ENCODE measurements around the gene OLR1. TPM values are rescaled to one million over a fixed set of nuclear protein-coding genes. Genes with fewer than 3 reads are reported as not detected.
"Not testable (repeated sequence)": the region's sequence is repeated elsewhere in the genome, so short reads cannot be mapped to it uniquely, and the experiment has no call there.

The OLR1 gene
- total RNA-seq, 1 donor from 2014 or later: not detected

DNA sequence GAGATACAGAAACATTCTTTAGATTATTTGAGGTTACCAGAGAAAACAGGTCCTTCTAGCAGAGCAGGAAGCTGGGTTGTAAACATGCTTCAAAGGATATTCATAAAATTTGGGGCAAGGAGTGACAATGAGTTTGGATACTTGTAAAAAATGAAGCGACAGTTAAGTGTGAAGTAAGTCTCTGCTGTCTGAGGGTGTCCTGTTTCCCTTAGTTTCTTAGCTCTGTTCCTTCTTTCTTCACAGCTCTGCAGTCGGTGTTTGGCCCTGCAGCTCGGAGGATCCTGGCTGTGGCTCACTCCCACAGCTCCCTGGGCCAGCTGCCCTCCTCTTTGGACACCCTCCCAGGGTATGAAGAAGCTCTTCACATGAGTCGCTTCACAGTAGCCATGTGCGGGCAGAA lies 17.7 kb upstream of the OLR1 start:
- H3K27ac Mint-ChIP-seq: no peak overlapping the region
- peaks cover 4% of the 10 kb centered on the region for H3K27me3 Mint-ChIP-seq
- no peak for DNase-seq (ENCODE audit: low spot score, unreplicated experiment)
- H3K4me3 Mint-ChIP-seq (ENCODE audit: low read depth): no peak overlapping the region
- no peaks in the 10 kb centered on the region for H3K9me3 Mint-ChIP-seq (ENCODE audit: low read depth)
- no peaks in the 10 kb centered on the region for H3K4me1 Mint-ChIP-seq (ENCODE audit: low read depth)
- H3K36me3 Mint-ChIP-seq (ENCODE audit: insufficient read depth): no peaks in the 10 kb centered on the region
- no peak for TF ChIP-seq CTCF (IDR thresholded peaks at IDR 0.05; ENCODE audit: unreplicated experiment)

- H3K27me3 Mint-ChIP-seq; H3K4me1 Mint-ChIP-seq (ENCODE audit: low read depth); H3K9me3 Mint-ChIP-seq (ENCODE audit: low read depth); H3K36me3 Mint-ChIP-seq (ENCODE audit: insufficient read depth); H3K27ac Mint-ChIP-seq; DNase-seq (ENCODE audit: low spot score, unreplicated experiment); H3K4me3 Mint-ChIP-seq (ENCODE audit: low read depth): not testable (repeated sequence)
These were observed 15.0 kb upstream of the OLR1 start for GRCh38 chr12:10186958-10187357.

GRCh38 chr12:10186299-10186698 lies 14.4 kb upstream of the OLR1 start:
- no peak for TF ChIP-seq CTCF (IDR thresholded peaks at IDR 0.05; ENCODE audit: unreplicated experiment)
- Mint-ChIP-seq H3K4me3 (ENCODE audit: low read depth) (no peak overlapping the region), H3K27me3 (no peaks in the 10 kb centered on the region), H3K36me3 (ENCODE audit: insufficient read depth) (no peaks in the 10 kb centered on the region), H3K9me3 (ENCODE audit: low read depth) (no peaks in the 10 kb centered on the region), H3K27ac (no peak overlapping the region), H3K4me1 (ENCODE audit: low read depth) (no peaks in the 10 kb centered on the region)
- DNase-seq (ENCODE audit: low spot score, unreplicated experiment): no peak

DNA sequence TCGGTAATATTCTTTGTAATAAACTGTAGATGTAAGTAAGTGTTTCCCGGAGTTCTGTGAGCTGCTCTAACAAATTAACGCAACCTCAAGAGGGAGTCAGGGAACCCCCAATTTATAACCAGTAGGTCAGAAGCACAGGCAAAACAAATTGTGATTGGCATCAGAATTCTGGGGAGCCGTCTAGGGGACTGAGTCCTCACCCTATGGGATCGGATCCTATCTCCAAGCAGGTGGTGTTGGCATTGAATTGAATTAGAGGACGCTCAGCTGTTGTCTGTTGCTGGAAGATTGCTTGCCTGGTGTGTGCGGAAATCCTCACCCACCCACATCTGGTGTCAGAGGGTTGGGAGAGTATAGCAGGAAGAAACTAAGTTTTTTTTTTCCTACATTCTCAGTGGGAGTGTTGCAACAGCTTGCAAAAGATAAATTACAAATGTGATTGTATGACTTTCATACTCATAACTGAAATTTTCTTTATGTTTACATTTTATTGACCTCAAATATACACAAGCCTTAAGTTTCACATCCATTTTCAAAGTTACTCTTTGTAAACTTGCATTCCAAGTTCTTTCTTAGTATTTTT lies 12.4 kb upstream of the OLR1 start:
- H3K36me3 Mint-ChIP-seq (ENCODE audit: insufficient read depth): no peaks in the 10 kb centered on the region
- no peak overlapping the region for H3K4me3 Mint-ChIP-seq (ENCODE audit: low read depth)
- H3K9me3 Mint-ChIP-seq (ENCODE audit: low read depth): no peaks in the 10 kb centered on the region
- peaks cover 5% of the 10 kb centered on the region for H3K27me3 Mint-ChIP-seq
- H3K4me1 Mint-ChIP-seq (ENCODE audit: low read depth): no peaks in the 10 kb centered on the region
- DNase-seq (ENCODE audit: low spot score, unreplicated experiment): no peak
- H3K27ac Mint-ChIP-seq: no peak overlapping the region
- TF ChIP-seq CTCF (IDR thresholded peaks at IDR 0.05; ENCODE audit: unreplicated experiment): no peak

DNA sequence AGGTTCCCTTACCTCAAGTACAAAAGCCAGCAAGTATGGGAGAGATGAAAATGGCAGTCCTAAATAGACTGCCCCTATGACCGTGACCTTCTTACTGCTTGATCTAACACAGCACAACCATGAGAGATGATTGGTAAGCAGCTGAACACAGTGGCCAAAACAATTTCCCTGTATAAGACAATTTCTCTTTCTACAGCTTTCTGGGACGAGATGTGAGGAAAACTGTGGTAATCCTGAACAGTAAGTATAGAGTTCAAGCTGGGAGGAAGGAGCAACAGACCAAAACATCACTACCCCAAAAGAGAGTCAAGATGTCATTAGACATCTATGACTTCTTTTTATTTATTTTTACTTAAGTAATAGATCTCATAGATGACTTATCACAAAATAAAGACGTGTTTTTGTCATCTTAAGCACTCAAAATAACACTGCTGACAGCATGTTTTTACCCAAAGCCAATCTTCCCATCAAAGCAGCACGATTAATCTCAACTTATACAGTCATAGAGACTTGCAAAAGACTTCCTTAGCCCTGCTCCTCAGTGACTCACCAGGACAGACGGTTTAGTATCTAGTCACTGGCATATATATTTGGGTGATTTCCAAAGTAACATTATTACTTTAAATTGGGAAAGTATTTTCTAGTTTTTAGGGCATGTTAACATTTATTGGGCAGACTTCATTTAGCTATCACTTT lies 10.6 kb upstream of the OLR1 start:
- TF ChIP-seq CTCF (IDR thresholded peaks at IDR 0.05; ENCODE audit: unreplicated experiment): no peak
- peaks cover 9% of the 10 kb centered on the region for H3K27me3 Mint-ChIP-seq
- H3K4me3 Mint-ChIP-seq (ENCODE audit: low read depth): no peak overlapping the region
- H3K27ac Mint-ChIP-seq: no peak overlapping the region
- H3K4me1 Mint-ChIP-seq (ENCODE audit: low read depth): no peaks in the 10 kb centered on the region
- no peaks in the 10 kb centered on the region for H3K9me3 Mint-ChIP-seq (ENCODE audit: low read depth)
- no peak for DNase-seq (ENCODE audit: low spot score, unreplicated experiment)
- H3K36me3 Mint-ChIP-seq (ENCODE audit: insufficient read depth): no peaks in the 10 kb centered on the region

DNA sequence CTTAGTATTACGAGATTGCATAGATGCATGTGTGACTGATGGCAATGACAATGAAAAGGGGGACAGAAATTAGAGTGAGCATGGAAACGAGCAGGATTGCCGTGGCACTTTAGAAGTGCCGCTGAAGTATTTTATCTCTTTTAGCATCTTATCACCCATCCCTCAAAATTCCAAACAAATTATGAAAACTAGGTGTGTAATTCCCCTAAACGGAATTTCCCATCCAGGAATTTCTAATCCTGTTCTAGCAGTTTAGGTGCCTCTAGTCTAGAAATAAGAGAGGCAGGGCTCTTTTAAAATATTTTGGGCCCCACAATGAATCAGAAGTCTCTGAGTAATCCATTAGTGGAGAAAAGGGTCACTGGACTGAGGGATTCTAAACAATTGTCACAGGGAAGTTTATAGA lies 7.8 kb upstream of the OLR1 start:
- Mint-ChIP-seq H3K4me3 (ENCODE audit: low read depth) (no peak overlapping the region), H3K27me3 (peaks cover 9% of the 10 kb centered on the region), H3K36me3 (ENCODE audit: insufficient read depth) (no peaks in the 10 kb centered on the region), H3K9me3 (ENCODE audit: low read depth) (no peaks in the 10 kb centered on the region), H3K4me1 (ENCODE audit: low read depth) (peaks cover 9% of the 10 kb centered on the region), H3K27ac (no peak overlapping the region)
- no peak for TF ChIP-seq CTCF (IDR thresholded peaks at IDR 0.05; ENCODE audit: unreplicated experiment)
- no peak for DNase-seq (ENCODE audit: low spot score, unreplicated experiment)

Measured in progenitor cell of endocrine pancreas (in vitro differentiated cells).